Measurements from ENCODE around the gene SLC35F1.

SLC35F1 gene

DNA sequence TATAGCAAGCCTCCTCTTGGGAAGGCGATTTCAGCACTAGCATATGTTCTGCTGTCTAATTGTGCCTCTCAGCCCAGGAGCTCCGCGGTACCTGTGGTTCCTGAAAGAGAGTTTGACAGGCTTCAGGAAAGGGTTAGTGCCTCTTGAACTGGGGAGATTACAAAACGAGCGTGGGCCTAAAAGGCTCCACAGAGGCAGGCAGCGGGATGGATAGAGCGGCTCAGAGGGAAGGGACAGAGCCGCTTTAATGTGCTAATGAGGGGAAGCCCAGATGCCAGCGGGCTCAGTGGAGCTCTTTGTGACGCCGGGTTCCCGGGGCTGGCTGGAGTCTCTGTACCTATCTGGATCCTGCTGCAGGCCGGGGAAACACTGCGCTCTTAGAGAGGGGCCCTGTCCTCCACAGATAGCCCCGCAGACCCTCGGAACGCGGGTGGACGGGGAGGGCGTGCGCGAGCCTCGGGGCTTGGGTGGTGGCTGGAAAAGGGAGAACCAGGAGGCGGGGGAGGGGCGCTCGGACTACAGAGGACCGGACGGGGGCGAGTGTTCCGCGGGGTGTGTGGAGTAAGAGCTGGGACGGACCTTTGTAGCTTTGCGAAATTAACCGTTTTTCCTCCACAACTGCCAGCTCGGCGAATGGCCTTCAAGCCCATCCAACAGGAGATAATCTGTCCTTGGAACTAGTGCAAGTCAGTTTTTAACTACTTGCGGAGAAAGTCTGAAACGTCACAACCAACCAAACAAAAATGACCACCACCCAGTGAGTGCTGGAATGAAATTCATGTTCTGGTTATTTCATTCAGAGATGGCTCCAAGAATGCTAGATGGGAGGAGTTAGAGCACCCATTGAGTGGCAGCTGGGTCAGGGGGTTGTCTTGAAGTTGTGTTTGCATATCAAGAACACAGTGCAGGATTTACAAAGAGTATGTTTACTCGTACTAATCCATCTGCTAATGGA, 13.0 kb downstream of the SLC35F1 start:
- ChIA-PET CTCF (no interaction called here), POLR2A (no interaction called here)
- no peak overlapping the region for H3K4me3 ChIP-seq (ENCODE audit: low read depth, low read length)
- no peak for DNase-seq (ENCODE audit: low read depth, low spot score)
- no peak for TF ChIP-seq CTCF (IDR thresholded peaks at IDR 0.05; ENCODE audit: insufficient read depth, low read length, missing control alignments)

DNA sequence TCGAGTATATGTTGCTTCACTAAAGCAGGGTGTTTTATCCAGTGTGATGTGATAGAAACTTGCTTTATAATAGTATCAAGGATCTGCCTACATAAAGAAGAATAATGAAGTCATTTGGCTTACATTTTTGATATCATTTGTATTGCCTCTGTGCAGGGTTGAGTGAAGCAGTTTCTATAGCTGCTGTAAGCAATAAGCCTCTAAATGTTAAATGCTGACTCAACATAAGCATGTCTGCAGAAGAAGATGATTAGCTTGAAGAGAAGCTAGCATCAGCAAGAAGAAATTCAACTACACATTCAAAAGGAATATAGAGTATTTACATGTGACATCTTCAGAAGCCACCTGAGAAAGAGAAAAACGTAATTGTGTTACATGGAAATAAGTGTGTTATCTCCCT, 17.6 kb downstream of the SLC35F1 start:
- TF ChIP-seq CTCF (IDR thresholded peaks at IDR 0.05; ENCODE audit: insufficient read depth, low read length, missing control alignments): no peak
- H3K4me3 ChIP-seq (ENCODE audit: low read depth, low read length): no peak overlapping the region
- CTCF ChIA-PET: no interaction called here
- POLR2A ChIA-PET: no interaction called here
- DNase-seq (ENCODE audit: low read depth, low spot score): no peak

DNA sequence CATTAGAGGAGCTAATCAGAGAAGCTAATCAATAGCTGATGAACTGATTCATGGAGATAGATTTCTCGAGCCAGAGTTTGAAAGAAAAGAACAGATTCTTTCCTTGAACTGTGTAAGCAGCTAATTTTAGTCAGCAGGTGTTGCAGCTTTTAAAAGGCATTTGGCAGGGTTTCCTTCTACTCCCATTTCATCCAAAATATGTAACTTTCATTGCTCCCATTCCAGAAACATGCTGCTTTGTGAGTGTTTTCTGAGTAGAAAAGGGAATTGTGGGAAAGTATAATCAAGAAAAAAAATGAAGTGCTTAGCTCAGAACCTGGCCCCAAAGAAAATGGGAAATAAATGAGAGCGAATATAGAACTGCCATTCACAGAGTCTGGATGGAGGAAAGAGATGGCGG, 20.8 kb downstream of the SLC35F1 start:
- TF ChIP-seq CTCF (IDR thresholded peaks at IDR 0.05; ENCODE audit: insufficient read depth, low read length, missing control alignments): no peak
- DNase-seq (ENCODE audit: low read depth, low spot score): no peak
- ChIA-PET POLR2A (no interaction called here), CTCF (no interaction called here)
- H3K4me3 ChIP-seq (ENCODE audit: low read depth, low read length): no peak overlapping the region

- ChIA-PET POLR2A (no interaction called here), CTCF (no interaction called here)
- no peak for TF ChIP-seq CTCF (IDR thresholded peaks at IDR 0.05; ENCODE audit: insufficient read depth, low read length, missing control alignments)
- H3K4me3 ChIP-seq (ENCODE audit: low read depth, low read length): no peak overlapping the region
- no peak for DNase-seq (ENCODE audit: low read depth, low spot score)
Measured at GRCh38 chr6:117928833-117929232, 21.8 kb downstream of the SLC35F1 start.

DNA sequence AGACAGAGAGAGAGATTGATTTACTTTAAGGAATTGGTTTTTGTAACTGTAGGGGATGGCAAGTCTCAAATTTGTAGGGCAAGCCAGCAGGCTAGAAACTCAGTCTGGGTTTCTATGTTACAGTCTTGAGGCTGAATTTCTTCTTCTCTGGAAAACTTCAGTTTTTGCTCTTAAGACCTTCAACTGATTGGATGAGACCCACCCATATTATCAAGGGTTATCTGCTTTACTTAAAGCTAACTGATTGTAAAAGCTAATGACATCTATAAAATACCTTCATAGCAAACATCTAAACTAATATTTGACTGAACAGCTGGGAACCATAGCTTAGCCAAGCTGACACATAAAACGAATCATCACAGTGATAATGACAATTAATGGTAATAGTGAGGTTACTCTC, 22.4 kb downstream of the SLC35F1 start:
- TF ChIP-seq CTCF (IDR thresholded peaks at IDR 0.05; ENCODE audit: insufficient read depth, low read length, missing control alignments): no peak
- ChIA-PET CTCF (no interaction called here), POLR2A (no interaction called here)
- DNase-seq (ENCODE audit: low read depth, low spot score): no peak
- no peak overlapping the region for H3K4me3 ChIP-seq (ENCODE audit: low read depth, low read length)

- no peak for DNase-seq (ENCODE audit: low read depth, low spot score)
- ChIA-PET CTCF (no interaction called here), POLR2A (no interaction called here)
- no peak overlapping the region for H3K4me3 ChIP-seq (ENCODE audit: low read depth, low read length)
- TF ChIP-seq CTCF (IDR thresholded peaks at IDR 0.05; ENCODE audit: insufficient read depth, low read length, missing control alignments): no peak
Measured at GRCh38 chr6:117930645-117931044, 23.6 kb downstream of the SLC35F1 start.
